ENCODE results near the gene ZBED2. TPM values are rescaled to one million over a fixed set of nuclear protein-coding genes. Genes with fewer than 3 reads are reported as not detected.

ZBED2 gene
- polyA plus RNA-seq, 1 experiment: not detected

GRCh38 chr3:111610189-111610588 lies 15.0 kb upstream of the ZBED2 start:
- Histone ChIP-seq H3K4me3 (ENCODE audit: low read depth, low read length) (no peak overlapping the region), H3K27me3 (ENCODE audit: control insufficient read depth, insufficient read depth, low read length) (no peaks in the 10 kb centered on the region), H3K36me3 (ENCODE audit: control insufficient read depth, insufficient read depth, low read length) (no peaks in the 10 kb centered on the region)
- POLR2A ChIA-PET: no interaction called here
- no peak for TF ChIP-seq CTCF (IDR thresholded peaks at IDR 0.05; ENCODE audit: insufficient read depth, low read depth, low read length)
- CTCF ChIA-PET: interaction anchor here (0.9 kb wide), 1 partner anchor 9 kb away, joined by 3 read pairs; no protein-coding TSS in a partner anchor
- no peak for DNase-seq (ENCODE audit: low read depth)

DNA sequence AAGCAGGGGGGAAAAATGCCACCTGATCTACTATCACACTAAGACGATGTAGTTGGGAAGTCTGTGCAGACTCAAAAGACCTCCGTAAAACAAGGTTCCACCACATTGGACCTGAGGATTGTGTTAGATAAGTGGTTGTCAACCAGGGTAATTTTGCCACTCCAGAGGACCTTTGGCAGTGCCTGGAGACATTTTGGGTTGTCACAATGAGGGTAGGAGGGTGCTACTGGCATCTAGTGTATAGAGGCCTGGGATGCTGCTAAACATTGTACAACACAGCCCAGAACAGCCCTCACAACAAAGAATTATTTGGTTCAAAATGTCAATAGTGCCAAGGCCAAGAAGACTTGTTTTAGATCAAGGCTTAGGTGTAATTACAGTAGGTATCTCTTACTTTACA lies 14.6 kb upstream of the ZBED2 start:
- no peak for DNase-seq (ENCODE audit: low read depth)
- ChIA-PET POLR2A (no interaction called here), CTCF (interaction anchor here (0.9 kb wide), 1 partner anchor 9 kb away, joined by 3 read pairs; no protein-coding TSS in a partner anchor)
- TF ChIP-seq CTCF (IDR thresholded peaks at IDR 0.05; ENCODE audit: insufficient read depth, low read depth, low read length): no peak
- Histone ChIP-seq H3K4me3 (ENCODE audit: low read depth, low read length) (no peak overlapping the region), H3K27me3 (ENCODE audit: control insufficient read depth, insufficient read depth, low read length) (no peaks in the 10 kb centered on the region), H3K36me3 (ENCODE audit: control insufficient read depth, insufficient read depth, low read length) (no peaks in the 10 kb centered on the region)

GRCh38 chr3:111608383-111608782 lies 13.2 kb upstream of the ZBED2 start:
- TF ChIP-seq CTCF (IDR thresholded peaks at IDR 0.05; ENCODE audit: insufficient read depth, low read depth, low read length): no peak
- no peak for DNase-seq (ENCODE audit: low read depth)
- POLR2A ChIA-PET: no interaction called here

GRCh38 chr3:111607240-111607920 lies 12.2 kb upstream of the ZBED2 start:
- no peak for DNase-seq (ENCODE audit: low read depth)
- TF ChIP-seq CTCF (IDR thresholded peaks at IDR 0.05; ENCODE audit: insufficient read depth, low read depth, low read length): no peak
- CTCF ChIA-PET: interaction anchor here (2.0 kb wide), 1 partner anchor 13 kb away, joined by 4 read pairs; no protein-coding TSS in a partner anchor
- no peak overlapping the region for H3K4me3 ChIP-seq (ENCODE audit: low read depth, low read length)
- no peaks in the 10 kb centered on the region for H3K27me3 ChIP-seq (ENCODE audit: control insufficient read depth, insufficient read depth, low read length)
- no peaks in the 10 kb centered on the region for H3K36me3 ChIP-seq (ENCODE audit: control insufficient read depth, insufficient read depth, low read length)
- POLR2A ChIA-PET: no interaction called here

More at GRCh38 chr3:111608383-111608782, 13.2 kb upstream of the ZBED2 start:
- H3K4me3 ChIP-seq (ENCODE audit: low read depth, low read length): no peak overlapping the region
- H3K27me3 ChIP-seq (ENCODE audit: control insufficient read depth, insufficient read depth, low read length): no peaks in the 10 kb centered on the region
- H3K36me3 ChIP-seq (ENCODE audit: control insufficient read depth, insufficient read depth, low read length): no peaks in the 10 kb centered on the region
- CTCF ChIA-PET: interaction anchor here (2.0 kb wide), 1 partner anchor 14 kb away, joined by 4 read pairs; no protein-coding TSS in a partner anchor

- no peak for DNase-seq (ENCODE audit: low read depth)
- ChIA-PET POLR2A (no interaction called here), CTCF (interaction anchor here (0.7 to 1.3 kb wide), 2 partner anchors 8 to 670 kb away, joined by 3 to 4 read pairs; no protein-coding TSS in a partner anchor)
These were observed 10.3 kb upstream of the ZBED2 start for GRCh38 chr3:111605493-111605892.

More at GRCh38 chr3:111605493-111605892, 10.3 kb upstream of the ZBED2 start:
- Histone ChIP-seq H3K36me3 (ENCODE audit: control insufficient read depth, insufficient read depth, low read length) (no peaks in the 10 kb centered on the region), H3K4me3 (ENCODE audit: low read depth, low read length) (no peak overlapping the region), H3K27me3 (ENCODE audit: control insufficient read depth, insufficient read depth, low read length) (no peaks in the 10 kb centered on the region)
- no peak for TF ChIP-seq CTCF (IDR thresholded peaks at IDR 0.05; ENCODE audit: insufficient read depth, low read depth, low read length)
